Stimulated activated CD8-positive, alpha-beta memory T cell treated with anti-CD3 and anti-CD28 coated beads, Interleukin-2, amount 100 ng/mL, for 48 hours (primary cell): ENCODE measurements around the gene GSTM5.
A peak's percentile ranks its signal among the peaks of the same experiment; 100 is the strongest.
"Not testable (repeated sequence)": the region's sequence is repeated elsewhere in the genome, so short reads cannot be mapped to it uniquely, and the experiment has no call there.

ENCODE experiments used
- DNase-seq, 2 donors: peaks; one replicate each; pipeline ENCODE4 v3.0.0-alpha.2; 2020; ENCODE audit warnings: low read depth in 2 of 2

GSTM5 gene

DNA sequence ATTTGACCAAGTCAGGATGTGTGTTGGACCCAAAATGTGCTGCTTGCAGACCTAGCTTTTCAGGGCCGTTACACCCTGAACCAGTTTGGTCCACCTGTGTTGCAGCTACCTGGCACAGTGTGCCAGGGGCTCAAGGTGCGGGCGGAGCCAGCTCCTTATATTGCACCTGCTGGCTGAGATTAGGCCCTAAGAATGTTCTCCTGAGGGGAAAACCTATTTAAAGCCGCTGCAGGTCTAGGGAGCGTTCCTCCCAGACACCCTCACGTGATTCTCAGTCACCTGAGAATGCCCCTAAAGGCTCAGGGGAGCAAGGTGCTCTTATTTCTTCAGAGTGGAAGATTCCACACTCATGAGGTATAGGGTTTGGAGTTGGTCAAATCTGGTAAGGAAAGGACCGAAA lies 16.8 kb downstream of the GSTM5 start:
- no peak for DNase-seq

DNA sequence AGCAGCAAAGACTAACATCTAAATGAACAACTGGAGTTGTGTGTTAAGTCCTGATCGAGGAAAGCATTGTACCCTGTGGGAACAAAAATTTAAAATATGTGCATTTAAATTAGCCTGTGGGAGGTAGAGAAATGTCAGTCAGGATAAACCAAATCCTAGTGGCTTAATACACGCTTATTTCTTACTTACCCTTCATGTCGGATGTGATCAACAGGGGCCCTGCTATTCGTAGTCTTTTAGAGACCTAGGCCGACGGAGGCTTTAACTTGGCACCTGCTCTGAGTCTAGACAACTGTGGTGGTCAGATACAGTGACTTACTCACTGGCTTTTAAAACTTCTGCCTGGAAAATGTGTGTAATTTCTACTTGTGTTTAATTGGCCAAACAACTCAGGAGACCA lies 18.6 kb downstream of the GSTM5 start:
- no peak for DNase-seq

DNA sequence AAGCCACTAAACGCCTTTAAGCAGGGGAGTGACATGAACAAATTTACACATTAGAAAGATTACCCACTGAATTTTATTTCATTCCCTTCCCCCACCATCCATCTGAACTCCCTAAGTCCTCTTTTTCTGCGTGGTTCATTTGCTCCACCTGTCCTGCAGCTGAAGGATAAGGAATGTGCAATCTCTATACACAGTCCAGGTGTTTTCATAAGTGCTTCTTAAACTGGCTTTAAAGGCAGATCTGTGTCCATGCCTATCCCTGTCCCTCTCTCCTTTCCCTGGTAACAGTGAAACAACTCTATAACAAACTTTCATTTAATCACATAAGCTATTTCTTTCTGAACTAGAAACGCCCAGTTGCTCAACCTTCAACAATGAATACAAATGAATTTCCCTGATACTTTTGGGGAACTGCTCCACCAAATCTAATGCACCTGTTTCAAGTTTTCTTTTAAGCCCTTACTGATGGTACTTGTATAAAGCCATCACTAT lies 20.4 kb downstream of the GSTM5 start:
- DNase-seq = no peak

DNA sequence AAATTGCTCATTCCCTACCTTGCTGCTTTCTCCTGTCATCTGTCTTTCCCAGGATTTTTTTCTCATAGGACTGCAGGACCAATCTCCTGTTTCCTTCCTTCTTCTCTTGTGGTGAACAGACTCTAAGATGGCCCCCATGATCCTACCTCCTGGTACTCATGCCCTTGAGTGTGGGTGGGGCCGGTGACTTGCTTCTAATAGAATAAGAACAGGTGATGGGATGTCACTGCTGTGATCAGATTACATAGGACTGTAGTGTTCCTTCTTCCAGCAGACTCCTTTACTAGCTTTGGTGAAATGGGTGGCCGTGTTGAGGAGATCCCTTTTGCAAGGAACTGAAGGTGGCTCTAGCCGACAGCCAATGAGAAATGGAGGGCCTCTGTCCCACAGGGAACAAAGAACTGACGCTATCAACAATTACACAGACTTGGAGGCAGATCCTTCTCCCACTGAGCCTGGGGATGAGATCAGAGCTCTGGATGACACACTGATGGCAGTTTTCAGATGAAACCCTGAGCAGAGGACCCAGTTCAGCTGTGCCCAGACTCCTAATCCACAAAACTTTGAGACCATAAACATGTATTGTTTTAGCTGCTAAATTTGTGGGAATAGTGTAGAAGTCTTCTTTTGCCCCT lies 21.3 kb downstream of the GSTM5 start:
- DNase-seq = no peak

DNA sequence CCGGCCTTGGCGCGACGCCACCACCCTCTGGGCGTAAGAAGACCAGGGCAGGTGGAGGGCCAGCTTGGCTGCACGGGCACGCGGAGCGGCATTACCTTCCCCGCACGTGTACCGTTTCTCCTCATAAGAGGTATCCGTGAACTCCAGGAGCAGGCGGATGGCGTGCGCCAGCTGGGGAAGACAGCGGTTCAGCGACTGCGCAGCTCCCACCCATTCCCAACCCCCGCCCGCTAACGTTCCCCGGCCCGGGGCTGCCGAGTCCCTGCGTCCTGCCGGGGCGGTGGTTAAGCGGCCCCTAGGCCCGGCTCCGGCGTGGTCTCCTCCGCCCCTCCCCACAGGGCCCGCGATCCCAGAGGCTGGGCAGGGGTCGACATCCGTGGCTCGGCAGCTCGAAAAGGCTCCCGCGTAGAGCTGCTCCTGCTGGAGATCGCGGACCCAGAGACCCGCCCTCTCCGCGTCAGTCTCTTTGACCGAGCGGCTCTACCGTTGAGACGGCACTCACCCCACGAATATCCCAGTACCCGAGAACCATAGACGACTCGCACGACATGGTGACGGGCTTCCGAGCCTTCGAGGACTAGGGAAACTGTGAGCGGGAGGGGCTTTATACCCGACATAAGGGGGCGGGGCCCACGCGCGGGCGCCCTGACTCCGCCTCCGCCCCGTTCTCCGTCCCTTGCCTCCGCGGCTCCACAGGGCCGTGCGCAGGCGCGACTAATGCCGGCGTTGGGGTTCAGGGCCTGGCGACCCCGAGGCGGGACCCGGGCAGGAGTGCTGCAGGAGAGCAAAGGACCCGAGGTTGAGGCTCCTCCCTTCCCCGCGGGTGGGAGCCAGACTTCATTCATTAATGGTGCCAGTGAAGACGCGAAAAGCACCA lies 27.9 kb downstream of the GSTM5 start:
- DNase-seq = peak; percentile 69 to 70

DNA sequence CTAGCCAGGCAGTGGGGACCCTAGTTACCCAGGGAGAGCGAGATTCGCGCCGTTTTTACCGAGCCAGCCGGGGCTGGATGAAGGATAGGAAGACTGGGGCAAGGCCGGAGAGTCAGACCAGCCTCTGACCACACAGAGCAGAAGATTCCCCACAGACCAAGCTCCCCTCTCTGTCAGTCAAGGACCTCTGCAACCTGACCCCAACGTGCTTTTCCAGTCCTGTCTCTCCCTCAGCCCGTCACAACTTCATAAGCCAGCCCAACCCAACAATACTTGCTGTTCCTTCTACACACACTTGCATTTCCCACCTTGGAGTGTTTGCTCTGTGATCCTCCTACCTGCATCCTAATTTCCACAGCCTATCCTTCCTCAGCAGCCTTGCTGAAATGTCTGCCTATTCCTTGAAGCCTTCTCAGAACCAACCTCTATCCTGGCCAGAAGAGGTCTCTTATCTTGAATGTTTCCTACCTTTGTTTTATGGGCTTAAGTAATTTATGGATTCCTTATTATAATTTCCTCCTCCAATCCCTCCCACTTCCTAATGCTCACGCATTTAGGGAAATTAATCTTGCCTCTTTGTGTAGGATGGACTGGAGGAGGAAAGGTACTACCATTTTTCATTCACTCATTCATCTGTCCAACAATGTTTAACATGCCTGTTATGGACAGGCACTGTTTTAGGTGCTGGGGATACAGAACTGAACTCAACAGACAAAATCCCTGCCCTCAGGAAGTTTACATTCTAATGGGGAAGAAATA lies 28.7 kb downstream of the GSTM5 start, which contains the start of gene GSTM3:
Gene GSTM3 (minus strand): TSS at position 424 of the 759 bp plus-strand sequence. CDS start 751 bp downstream, outside the sequence.
- no peak for DNase-seq

DNA sequence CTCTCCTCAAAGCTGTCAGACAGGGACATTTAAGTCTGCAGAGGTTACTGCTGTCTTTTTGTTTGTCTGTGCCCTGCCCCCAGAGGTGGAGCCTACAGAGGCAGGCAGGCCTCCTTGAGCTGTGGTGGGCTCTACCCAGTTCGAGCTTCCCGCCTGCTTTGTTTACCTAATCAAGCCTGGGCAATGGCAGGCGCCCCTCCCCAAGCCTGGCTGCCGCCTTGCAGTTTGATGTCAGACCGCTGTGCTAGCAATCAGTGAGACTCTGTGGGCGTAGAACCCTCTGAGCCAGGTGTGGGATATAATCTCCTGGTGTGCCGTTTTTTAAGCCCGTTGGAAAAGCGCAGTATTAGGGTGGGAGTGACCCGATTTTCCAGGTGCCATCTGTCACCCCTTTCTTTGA lies 36.3 kb downstream of the GSTM5 start:
- not testable (repeated sequence) for DNase-seq

DNA sequence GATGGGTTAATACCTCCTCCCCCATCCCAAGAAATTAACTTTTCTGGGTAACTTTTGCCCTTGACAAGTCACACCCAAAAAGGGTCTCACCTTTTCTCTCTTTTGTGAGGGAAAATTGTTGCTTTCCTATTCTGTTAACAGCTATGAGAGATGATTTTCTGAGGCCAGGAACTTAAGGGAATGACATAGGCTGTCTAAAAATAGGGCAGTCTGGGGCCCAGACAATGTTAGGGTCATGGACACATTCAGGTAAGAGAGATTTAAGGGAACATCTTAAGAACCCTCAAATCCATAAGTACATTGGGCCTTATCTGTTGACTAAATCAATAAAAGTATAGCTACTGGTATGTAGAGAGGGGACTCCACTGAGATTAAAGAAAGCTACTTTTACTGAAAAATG lies 37.2 kb downstream of the GSTM5 start:
- no peak for DNase-seq

DNA sequence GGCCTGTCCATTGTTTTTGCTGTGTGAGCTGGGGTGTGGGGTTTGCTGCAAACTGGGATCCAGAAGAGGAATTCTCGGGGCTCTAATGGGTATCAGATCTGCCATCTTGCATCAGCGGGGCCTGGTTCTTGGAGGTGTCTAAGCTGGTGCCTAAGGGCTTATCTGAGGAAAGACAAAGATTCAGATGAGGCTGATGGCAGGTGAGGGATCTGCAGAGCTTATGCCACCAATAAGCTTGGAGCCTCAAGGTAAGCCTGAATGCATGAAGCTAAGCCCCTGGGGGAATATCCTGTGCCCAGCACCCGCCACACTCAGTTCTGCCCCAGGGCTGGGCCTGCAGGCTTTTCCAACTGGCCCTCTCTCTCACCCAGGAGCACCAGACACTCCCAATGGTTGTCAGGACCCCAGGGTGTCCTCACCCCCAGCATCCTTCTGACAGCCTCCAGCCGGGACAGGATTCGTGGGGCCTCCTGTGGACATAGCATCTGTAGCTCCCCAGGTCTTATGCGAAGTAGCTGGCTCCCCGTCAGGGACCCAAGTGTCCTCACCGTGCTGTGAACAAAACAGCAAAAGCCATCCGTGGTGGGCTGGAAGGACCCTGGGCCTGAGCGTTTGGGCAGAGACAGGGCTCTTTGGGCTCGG lies 38.3 kb downstream of the GSTM5 start:
- DNase-seq = no peak

DNA sequence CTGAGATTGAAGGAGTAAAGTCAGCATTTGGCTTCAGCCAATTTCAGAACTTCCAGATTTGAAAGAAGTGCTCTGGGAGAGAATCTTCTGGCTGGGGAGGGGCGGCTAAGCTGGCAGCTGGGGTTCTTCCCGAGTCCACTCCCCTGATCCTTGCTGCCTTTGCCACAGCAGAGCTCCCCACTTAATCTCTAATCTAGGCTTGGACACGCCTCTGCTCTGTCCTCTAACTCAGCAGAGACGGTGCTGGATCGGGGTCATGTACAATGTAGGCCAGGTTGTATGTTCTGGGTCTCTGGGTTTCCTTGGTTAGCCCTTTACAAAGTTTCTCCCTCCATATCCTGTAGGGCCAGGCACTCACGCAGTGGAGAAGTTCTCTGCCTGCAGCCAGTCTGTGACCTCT lies 38.9 kb downstream of the GSTM5 start:
- no peak for DNase-seq

DNA sequence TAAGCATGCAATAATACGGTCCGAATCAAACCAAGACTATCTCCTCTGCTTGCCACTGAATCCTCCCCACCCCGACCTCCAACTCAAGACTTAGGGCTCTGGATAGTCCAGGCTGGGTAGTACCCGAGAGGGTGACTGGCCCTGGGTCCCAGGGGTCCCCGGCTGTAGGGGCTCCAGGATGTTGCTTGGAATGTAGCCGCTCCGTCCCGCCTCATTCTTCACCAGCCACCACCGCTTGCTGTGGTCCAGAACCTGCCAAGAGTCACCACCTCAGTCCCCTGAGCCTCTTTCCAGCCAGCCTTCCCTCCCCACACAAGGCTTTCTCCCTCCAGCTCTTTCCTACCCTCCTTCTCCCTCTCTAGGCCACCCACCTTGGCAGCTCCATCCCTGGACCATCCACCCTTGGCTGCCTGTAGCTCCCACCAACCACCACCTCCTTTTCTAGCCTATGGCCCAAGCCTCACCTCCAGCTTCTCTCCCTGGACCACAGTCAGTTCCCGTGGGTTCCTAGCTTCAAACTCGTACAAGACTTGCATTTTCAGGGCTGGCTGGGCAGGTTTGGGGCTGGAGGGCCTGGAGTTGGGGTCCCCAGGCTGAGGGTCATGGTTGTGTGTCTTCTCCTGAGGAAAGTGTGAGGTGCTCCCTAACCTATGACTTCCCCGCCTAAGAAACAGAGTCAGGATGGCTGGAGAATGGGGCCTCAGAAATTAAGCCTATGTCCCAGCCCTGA lies 39.6 kb downstream of the GSTM5 start:
- DNase-seq = no peak

DNA sequence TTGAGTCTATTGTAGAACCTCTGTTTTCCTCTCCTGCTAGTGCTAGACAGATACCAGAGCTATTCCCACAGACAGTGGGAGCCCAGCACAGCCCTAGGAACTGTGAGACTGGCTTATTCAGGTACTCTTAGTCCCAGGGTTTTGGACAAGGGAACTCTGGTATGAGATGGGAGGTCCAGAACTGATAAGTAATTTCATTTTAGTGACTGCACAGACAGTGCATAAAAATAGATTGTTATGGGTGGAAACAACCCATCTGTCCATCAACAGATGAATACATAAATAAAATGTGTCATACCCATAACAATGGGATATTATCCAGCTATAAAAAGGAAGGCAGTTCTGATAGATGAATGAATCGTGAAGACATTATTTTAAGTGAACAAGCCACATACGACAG lies 42.7 kb downstream of the GSTM5 start:
- DNase-seq = no peak

DNA sequence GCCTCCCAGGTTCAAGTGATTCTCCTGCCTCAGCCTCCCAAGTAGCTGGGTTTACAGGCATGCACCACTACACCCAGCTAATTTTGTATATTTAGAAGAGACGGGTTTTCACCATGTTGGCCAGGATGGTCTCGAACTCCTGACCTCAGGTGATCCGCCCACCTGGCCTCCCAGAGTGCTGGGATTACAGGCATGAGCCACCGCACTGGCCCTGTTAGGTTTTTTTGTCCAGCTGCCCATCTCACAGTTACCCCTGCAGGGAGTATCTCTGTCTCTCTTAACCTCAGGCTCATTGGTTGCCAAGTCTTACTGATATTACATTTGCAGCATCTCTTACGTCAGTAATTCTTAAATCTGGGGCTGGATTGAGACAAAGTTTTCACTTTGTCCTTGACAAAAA lies 44.3 kb downstream of the GSTM5 start:
- not testable (repeated sequence) for DNase-seq

DNA sequence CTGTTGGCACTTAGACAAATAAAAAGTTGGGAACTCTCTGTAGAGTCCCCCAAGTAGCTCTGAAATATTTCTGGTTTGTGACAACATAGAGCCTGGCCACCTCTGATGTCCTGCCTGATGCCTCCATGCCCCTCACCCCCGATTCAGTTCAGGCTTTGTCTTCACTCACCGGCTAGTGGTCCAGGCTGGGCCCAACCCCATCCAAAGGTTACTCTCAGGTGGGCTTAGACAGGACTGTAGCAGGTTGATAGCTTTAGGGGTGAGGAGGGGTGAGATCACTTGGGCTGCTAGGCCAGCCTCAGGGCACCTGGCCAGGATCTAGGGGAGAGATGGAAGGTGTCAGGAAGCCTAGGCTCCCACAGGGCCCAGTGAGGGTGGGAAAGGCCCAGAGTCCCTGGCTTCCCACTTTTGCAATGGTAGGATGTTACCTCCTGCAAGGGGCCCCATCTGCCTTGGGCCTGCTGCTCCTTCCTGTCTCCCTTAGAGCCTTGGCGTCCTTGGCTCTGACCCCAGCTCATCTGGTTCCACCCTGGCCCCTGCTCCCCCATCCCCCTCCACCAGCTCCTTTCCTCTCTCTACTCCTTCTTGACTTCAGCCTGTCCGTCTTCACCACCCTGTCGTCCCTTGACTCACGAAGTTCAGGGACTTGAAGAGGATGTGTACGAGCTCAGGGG lies 44.9 kb downstream of the GSTM5 start:
- DNase-seq = no peak

DNA sequence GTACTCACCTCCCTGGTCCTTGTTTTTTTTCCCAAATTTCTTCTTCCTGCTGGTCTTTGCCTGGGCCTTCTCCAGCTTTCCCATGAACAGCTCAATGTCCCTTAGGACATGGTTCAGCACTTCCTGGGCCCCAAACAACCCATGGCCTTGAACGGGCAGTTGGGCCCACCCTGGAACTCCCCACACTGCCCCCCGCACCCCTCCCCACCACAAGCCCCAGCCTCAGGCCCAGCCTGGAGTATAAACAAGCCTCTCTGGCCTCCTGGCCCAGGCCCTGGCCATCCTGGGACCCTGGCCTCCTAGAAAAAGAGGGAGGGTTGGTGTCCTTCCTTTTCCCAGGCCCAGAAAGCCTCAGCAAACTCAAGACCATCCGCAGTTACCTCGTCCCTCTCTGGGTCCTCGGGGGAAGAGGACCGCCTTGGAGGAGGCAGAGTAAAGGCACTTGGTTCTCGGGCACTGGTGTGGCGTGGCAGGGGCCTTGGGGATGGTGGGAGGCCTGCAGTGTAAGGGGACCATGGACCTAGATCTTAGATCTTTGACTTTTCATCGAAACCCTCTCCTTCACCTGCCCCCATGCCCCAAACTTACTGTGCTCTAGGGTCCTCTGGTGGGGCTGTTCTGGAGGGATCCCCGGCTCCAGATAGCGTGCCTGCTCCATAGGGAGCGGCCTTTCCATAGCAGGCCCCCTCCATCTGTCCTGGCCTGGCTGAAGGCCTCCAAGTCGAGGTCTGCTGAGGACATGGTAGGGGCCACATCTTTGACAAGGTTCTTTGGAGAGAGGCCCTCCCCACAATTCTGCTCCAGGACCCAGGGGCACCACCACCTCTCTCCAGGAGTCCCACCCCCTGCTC lies 46.1 kb downstream of the GSTM5 start:
- no peak for DNase-seq

DNA sequence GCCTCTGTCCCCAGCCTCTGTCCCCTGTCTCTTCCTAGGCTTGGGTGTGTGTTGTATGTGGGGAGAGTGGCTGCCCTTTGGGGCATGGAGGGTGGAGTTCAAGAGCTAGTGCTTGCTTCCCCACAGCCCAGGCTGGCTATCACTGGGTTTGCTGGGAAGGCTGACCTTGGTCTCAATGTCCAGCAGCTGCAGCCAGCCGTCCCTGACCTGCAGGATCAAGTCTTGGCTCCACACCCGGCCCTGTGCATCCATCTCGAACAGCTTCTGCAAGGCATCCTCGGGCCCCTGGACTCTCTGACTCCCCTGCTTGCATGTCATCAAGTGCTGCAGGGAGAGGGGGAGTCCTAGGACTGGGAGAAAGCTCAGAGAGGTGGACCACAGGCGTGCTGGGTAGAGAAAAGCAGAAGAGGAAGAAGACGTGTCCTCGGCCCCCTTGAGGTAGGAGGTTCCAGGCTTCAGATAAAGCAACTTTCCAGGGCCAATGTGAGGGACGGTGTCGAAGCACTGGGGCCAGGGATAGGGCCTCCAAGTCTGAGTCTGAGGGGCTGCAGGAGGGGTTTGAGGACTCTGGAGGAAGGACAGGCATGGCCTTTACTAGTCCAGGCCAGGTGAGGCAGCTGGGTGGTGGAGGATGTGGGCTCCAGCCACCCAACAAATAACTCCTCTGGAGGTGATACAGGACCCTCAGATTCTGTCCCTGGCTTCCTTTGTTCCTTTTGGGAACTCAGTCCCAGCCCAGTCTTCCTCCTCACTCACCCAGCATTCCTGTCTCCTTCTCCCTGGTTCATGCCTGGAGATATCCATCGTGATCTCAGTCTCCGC lies 47.7 kb downstream of the GSTM5 start:
- DNase-seq = no peak

DNA sequence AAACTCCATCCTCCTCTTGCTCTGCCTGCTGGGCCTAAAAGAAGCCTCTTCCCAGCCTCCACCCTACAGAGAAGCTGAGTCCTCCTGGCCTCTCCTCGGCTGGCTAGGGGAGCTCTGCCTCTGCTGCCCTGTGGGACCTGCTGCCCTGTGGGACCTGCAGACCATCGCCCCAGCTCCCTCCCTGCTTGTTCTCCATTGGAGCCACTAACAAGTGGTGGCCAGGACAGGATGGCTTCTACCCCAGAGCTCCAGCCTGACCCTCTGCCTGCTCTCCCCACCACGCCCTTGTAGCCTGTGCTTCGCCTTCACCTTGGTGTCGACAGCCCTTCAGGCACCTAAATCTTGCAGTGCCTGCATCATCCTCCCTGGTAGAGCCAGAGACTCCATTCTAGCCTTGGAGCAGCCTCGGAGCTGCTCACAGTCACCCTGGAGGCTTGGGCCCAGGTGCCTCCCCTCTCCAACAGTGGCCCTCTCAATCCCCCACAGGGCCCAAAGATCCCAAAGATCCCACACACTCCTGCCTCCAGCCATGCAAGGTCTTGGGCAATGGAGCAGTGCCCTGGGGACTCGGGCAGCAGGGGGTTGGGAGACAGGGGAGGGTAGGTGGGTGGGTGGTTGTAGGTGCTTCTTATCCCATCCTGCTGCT lies 48.7 kb downstream of the GSTM5 start:
- no peak for DNase-seq
